K562 (cell line): Measurements from ENCODE around the gene MXRA7. TPM values are rescaled to one million over a fixed set of nuclear protein-coding genes. Genes with fewer than 3 reads are reported as not detected.

Source experiments
- CEBPG ChIP-seq, 3 experiments: fragments of 200-800 bp in 1 of 3; sonication (Bioruptor generic) in 1 of 3; sonication (generic) in 1 of 3; formaldehyde crosslinking in 1 of 3; IDR thresholded peaks in 2 of 3; conservative IDR thresholded peaks in 1 of 3; 2 replicates each; pipeline versions ENCODE4 v1.6.1 to v1.8.0; 2016 to 2022; ENCODE audit warnings: missing compliant biosample characterization in 2 of 3, missing genetic modification characterization in 2 of 3, mild to moderate bottlenecking in 1 of 3, missing genetic modification reagents in 1 of 3
- HCFC1 ChIP-seq: IDR thresholded peaks from 2 replicates; pipeline ENCODE4 v1.6.1; 2012; ENCODE audit warnings: low read depth, low read length, improper control_type of control experiment
- KDM5B ChIP-seq: fragments of 200-600 bp; sonication (generic); IDR thresholded peaks from 2 replicates; pipeline ENCODE4 v1.6.1; 2012; ENCODE audit warnings: low read depth, mild to moderate bottlenecking, moderate library complexity, low read length, control low read depth, inconsistent platforms; ENCODE audit not compliant: insufficient replicate concordance
- KLF13 ChIP-seq: fragments of 450-650 bp; IDR thresholded peaks from 2 replicates; pipeline ENCODE4 v1.6.1; 2016; ENCODE audit warnings: missing genetic modification characterization, low read depth, mild to moderate bottlenecking, missing compliant biosample characterization, moderate library complexity, borderline replicate concordance
- MBD2 ChIP-seq: sonication (generic); IDR thresholded peaks from 2 replicates; pipeline ENCODE4 v1.6.1; 2016; ENCODE audit warnings: low read depth, borderline replicate concordance
- SMARCB1 ChIP-seq: IDR thresholded peaks from 2 replicates; pipeline ENCODE4 v1.6.1; 2011; ENCODE audit warnings: improper control_type of control experiment, low read depth; ENCODE audit not compliant: insufficient read length
- SOX6 ChIP-seq: fragments of 450-650 bp; IDR thresholded peaks from 2 replicates; pipeline ENCODE4 v1.6.1; 2014; ENCODE audit warnings: mild to moderate bottlenecking
- SPI1 ChIP-seq: IDR thresholded peaks from 2 replicates; pipeline ENCODE4 v1.6.1; 2011; ENCODE audit warnings: low read depth, low read length, control low read depth, borderline replicate concordance
- TAF9B ChIP-seq: fragments of 450-650 bp; IDR thresholded peaks from 2 replicates; pipeline ENCODE4 v1.6.1; 2018; ENCODE audit warnings: mild to moderate bottlenecking; ENCODE audit not compliant: partially characterized antibody
- TSC22D4 ChIP-seq: fragments of 450-650 bp; IDR thresholded peaks from 2 replicates; pipeline ENCODE4 v1.6.1; 2016; ENCODE audit warnings: missing genetic modification characterization, missing biosample characterization, control low read depth
- ZFP36 ChIP-seq: fragments of 150-350 bp; IDR thresholded peaks from 2 replicates; pipeline ENCODE4 v1.6.1; 2018; ENCODE audit warnings: low read length, low read depth; ENCODE audit not compliant: partially characterized antibody
- ZNF134 ChIP-seq: fragments of 250-450 bp; sonication (Bioruptor Pico); conservative IDR thresholded peaks from 2 replicates; pipeline ENCODE4 v1.4.0; 2020
- ZNF140 ChIP-seq: fragments of 250-450 bp; sonication (Bioruptor Pico); IDR thresholded peaks from 2 replicates; pipeline ENCODE4 v1.8.0; 2021; ENCODE audit warnings: moderate library complexity, mild to moderate bottlenecking, inconsistent platforms
- ZNF77 ChIP-seq: fragments of 250-450 bp; sonication (Bioruptor Pico); IDR thresholded peaks from 2 replicates; pipeline ENCODE4 v1.5.0; 2020
- polyA plus RNA-seq, 8 experiments: library from polyadenylated mRNA; depleted of rRNA in 4 of 8; stranded (reverse) in 5 of 8; unstranded in 3 of 8; fragments of >200 nt; fragmentation: Nextera tagmentation in 2 of 8; fragmentation: Illumina TruSeq in 1 of 8; extraction: Ambion mirVana in 2 of 8; extraction: Trizol in 1 of 8; gene quantifications; 2 replicates each; pipeline versions ENCODE4 v1.2.1 to v1.2.3, GENCODE V29; 2011 to 2014; ENCODE audit warnings: inconsistent platforms in 1 of 8, missing spikeins in 1 of 8
- total RNA-seq, 7 experiments: library from RNA; depleted of rRNA in 6 of 7; stranded (reverse); fragments of >200 nt in 6 of 7; fragmentation: Illumina TruSeq in 2 of 7; extraction: Trizol in 2 of 7; gene quantifications; 2 replicates each; pipeline versions ENCODE4 v1.2.1 to v1.2.3, GENCODE V29; 2011 to 2021; ENCODE audit warnings: low replicate concordance in 1 of 7
- TF ChIP-seq, protein P1 (sequence below): fragments of 200-800 bp; sonication (Bioruptor generic); IDR thresholded peaks from 2 replicates; pipeline ENCODE4 v1.6.1; 2016; ENCODE audit warnings: missing genetic modification characterization, missing compliant biosample characterization
- TF ChIP-seq, protein P2 (sequence below): fragments of 250-450 bp; sonication (Bioruptor Pico); IDR thresholded peaks from 2 replicates; pipeline ENCODE4 v1.4.0; 2020; ENCODE audit warnings: mild to moderate bottlenecking, moderate library complexity
- TF ChIP-seq, protein P3 (sequence below): fragments of 250-450 bp; sonication (Bioruptor Pico); IDR thresholded peaks from 2 replicates; pipeline ENCODE4 v1.8.0; 2021; ENCODE audit warnings: borderline replicate concordance, mild to moderate bottlenecking, moderate library complexity; ENCODE audit not compliant: poor library complexity, severe bottlenecking
- TF ChIP-seq, protein P4 (sequence below), 2 experiments: fragments of 450-650 bp; IDR thresholded peaks; 2 replicates each; pipeline ENCODE4 v1.6.1; 2016

Gene MXRA7
- total and polyA plus RNA-seq, 9 of the 15 experiments (the other 6 are each of a cell fraction or from before 2014, with no cell fraction given) = 2.6 to 38.4 (median 14.3) TPM

DNA sequence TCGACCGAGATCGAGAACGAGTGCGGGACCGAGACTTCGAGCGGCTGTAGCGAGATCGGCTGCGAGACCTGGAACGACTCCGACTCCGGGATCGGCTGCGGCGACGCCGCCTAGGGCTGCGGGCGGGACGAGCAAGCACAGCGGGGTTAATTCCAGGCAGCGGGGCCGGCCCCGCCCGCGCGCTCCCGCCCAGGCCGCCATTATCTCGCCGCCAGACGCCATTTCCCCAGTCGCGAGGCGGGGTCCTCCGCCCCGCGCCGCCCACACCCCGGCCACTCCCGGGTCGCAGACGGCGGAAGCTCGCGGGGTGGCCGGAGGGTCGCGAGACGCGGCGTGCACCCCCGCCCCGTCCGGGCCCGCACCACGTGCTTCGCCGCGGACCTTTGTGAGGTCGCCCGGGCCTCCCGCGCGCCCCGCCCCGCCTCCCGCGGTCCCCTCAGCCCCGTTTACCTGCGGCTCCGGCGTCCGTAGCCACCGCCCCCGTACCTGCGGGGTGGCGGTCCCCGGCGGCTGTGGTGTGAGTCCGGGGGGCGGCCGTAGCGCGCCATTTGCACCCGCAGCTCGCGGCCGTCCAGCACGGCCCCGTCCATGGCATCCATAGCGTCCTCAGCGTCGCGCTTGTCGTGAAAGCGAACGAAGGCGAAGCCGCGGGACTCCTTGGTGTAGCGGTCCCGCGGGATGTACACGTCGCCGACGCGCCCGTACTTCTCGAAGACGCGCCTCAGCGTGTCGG lies 25.8 kb upstream of the MXRA7 start (continued):
- 0 out of 2 replicates have a peak, but pooled peaks have one; percentile 24 for TF ChIP-seq SOX6
- TF ChIP-seq CEBPG (CRISPR knock-in tag; IDR thresholded peaks at IDR 0.05) = 0 out of 2 replicates have a peak, but pooled peaks have one; percentile 52
- no peak for TF ChIP-seq CEBPG (tag; conservative IDR thresholded peaks at IDR 0.05 in 1 of 2, IDR thresholded peaks at IDR 0.05 in 1 of 2)
- TF ChIP-seq, protein P1, sequence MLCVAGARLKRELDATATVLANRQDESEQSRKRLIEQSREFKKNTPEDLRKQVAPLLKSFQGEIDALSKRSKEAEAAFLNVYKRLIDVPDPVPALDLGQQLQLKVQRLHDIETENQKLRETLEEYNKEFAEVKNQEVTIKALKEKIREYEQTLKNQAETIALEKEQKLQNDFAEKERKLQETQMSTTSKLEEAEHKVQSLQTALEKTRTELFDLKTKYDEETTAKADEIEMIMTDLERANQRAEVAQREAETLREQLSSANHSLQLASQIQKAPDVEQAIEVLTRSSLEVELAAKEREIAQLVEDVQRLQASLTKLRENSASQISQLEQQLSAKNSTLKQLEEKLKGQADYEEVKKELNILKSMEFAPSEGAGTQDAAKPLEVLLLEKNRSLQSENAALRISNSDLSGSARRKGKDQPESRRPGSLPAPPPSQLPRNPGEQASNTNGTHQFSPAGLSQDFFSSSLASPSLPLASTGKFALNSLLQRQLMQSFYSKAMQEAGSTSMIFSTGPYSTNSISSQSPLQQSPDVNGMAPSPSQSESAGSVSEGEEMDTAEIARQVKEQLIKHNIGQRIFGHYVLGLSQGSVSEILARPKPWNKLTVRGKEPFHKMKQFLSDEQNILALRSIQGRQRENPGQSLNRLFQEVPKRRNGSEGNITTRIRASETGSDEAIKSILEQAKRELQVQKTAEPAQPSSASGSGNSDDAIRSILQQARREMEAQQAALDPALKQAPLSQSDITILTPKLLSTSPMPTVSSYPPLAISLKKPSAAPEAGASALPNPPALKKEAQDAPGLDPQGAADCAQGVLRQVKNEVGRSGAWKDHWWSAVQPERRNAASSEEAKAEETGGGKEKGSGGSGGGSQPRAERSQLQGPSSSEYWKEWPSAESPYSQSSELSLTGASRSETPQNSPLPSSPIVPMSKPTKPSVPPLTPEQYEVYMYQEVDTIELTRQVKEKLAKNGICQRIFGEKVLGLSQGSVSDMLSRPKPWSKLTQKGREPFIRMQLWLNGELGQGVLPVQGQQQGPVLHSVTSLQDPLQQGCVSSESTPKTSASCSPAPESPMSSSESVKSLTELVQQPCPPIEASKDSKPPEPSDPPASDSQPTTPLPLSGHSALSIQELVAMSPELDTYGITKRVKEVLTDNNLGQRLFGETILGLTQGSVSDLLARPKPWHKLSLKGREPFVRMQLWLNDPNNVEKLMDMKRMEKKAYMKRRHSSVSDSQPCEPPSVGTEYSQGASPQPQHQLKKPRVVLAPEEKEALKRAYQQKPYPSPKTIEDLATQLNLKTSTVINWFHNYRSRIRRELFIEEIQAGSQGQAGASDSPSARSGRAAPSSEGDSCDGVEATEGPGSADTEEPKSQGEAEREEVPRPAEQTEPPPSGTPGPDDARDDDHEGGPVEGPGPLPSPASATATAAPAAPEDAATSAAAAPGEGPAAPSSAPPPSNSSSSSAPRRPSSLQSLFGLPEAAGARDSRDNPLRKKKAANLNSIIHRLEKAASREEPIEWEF (CRISPR knock-in tag) = no peak
- TF ChIP-seq MBD2 = no peak
- TF ChIP-seq ZFP36 = no peak
- TF ChIP-seq, protein P2, sequence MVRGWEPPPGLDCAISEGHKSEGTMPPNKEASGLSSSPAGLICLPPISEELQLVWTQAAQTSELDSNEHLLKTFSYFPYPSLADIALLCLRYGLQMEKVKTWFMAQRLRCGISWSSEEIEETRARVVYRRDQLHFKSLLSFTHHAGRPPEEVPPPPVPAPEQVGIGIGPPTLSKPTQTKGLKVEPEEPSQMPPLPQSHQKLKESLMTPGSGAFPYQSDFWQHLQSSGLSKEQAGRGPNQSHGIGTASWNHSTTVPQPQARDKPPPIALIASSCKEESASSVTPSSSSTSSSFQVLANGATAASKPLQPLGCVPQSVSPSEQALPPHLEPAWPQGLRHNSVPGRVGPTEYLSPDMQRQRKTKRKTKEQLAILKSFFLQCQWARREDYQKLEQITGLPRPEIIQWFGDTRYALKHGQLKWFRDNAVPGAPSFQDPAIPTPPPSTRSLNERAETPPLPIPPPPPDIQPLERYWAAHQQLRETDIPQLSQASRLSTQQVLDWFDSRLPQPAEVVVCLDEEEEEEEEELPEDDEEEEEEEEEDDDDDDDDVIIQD (CRISPR knock-in tag) = no peak
- 0 out of 2 replicates have a peak, but pooled peaks have one; percentile 33 for TF ChIP-seq KLF13
- TF ChIP-seq ZNF140 = no peak
- TF ChIP-seq TSC22D4 = no peak
- TF ChIP-seq SMARCB1 = no peak
- TF ChIP-seq KDM5B = no peak
- TF ChIP-seq, protein P3, sequence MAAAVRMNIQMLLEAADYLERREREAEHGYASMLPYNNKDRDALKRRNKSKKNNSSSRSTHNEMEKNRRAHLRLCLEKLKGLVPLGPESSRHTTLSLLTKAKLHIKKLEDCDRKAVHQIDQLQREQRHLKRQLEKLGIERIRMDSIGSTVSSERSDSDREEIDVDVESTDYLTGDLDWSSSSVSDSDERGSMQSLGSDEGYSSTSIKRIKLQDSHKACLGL (CRISPR knock-in tag) = peak; percentile 60
- TF ChIP-seq ZNF134 (CRISPR knock-in tag) = no peak
- TF ChIP-seq HCFC1 = peak; percentile 60
- no peak for TF ChIP-seq TAF9B
- TF ChIP-seq, protein P4, sequence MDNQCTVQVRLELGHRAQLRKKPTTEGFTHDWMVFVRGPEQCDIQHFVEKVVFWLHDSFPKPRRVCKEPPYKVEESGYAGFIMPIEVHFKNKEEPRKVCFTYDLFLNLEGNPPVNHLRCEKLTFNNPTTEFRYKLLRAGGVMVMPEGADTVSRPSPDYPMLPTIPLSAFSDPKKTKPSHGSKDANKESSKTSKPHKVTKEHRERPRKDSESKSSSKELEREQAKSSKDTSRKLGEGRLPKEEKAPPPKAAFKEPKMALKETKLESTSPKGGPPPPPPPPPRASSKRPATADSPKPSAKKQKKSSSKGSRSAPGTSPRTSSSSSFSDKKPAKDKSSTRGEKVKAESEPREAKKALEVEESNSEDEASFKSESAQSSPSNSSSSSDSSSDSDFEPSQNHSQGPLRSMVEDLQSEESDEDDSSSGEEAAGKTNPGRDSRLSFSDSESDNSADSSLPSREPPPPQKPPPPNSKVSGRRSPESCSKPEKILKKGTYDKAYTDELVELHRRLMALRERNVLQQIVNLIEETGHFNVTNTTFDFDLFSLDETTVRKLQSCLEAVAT (IDR thresholded peaks at IDR 0.05) = peak; percentile 92 to 93; a peak in 3 of 4 replicates
- no peak for TF ChIP-seq SPI1
- no peak for TF ChIP-seq ZNF77
